ELR (cell line): ENCODE data around the gene ERAP2.

Experiments
- DNase-seq: peaks from one replicate; pipeline ENCODE4 v3.0.0-alpha.2; 2015; ENCODE audit warnings: low read depth

The ERAP2 gene

GRCh38 chr5:96933764-96934707 lies 57.7 kb downstream of the ERAP2 start:
- peak; percentile 49 for DNase-seq

GRCh38 chr5:96934708-96935558 lies 58.6 kb downstream of the ERAP2 start:
- DNase-seq = peak; percentile 96

GRCh38 chr5:96935559-96936430 lies 59.5 kb downstream of the ERAP2 start, which contains the start of gene LNPEP:
Gene LNPEP (plus strand): TSS chr5:96936080. CDS start chr5:96936156, 76 bp downstream.
- DNase-seq = peak; percentile 98

GRCh38 chr5:96936431-96937320 lies 60.4 kb downstream of the ERAP2 start:
- peak; percentile 49 for DNase-seq

GRCh38 chr5:96940586-96940985 lies 64.3 kb downstream of the ERAP2 start:
- peak; percentile 23 for DNase-seq

- DNase-seq = no peak
These were observed 64.8 kb downstream of the ERAP2 start for GRCh38 chr5:96941140-96941539.

- DNase-seq = no peak
These were observed 65.8 kb downstream of the ERAP2 start for GRCh38 chr5:96942078-96942477.

GRCh38 chr5:96942911-96943310 lies 66.6 kb downstream of the ERAP2 start:
- peak; percentile 64 for DNase-seq

- no peak for DNase-seq
These were observed 67.5 kb downstream of the ERAP2 start for GRCh38 chr5:96943799-96944198.

GRCh38 chr5:96945144-96945897 lies 69.0 kb downstream of the ERAP2 start:
- DNase-seq = no peak

- peak; percentile 20 for DNase-seq
These were observed 70.1 kb downstream of the ERAP2 start for GRCh38 chr5:96946381-96946780.

- DNase-seq = no peak
These were observed 75.9 kb downstream of the ERAP2 start for GRCh38 chr5:96952118-96952750.

GRCh38 chr5:96952974-96953730 lies 76.9 kb downstream of the ERAP2 start:
- DNase-seq = no peak

- DNase-seq = no peak
These were observed 81.2 kb downstream of the ERAP2 start for GRCh38 chr5:96957254-96958049.

- no peak for DNase-seq
These were observed 82.7 kb downstream of the ERAP2 start for GRCh38 chr5:96958977-96959376.

- DNase-seq = peak; percentile 18
These were observed 84.8 kb downstream of the ERAP2 start for GRCh38 chr5:96961053-96961452.

- peak; percentile 8 for DNase-seq
These were observed 86.3 kb downstream of the ERAP2 start for GRCh38 chr5:96962540-96962991.

GRCh38 chr5:96963267-96963666 lies 87.0 kb downstream of the ERAP2 start:
- DNase-seq = peak; percentile 73
